GM12878 (cell line): ENCODE measurements around the gene DEPDC7. TPM values are rescaled to one million over a fixed set of nuclear protein-coding genes. Genes with fewer than 3 reads are reported as not detected.

Experiments used
- ASH2L ChIP-seq: fragments of 300-600, 200-600 bp; sonication (generic); IDR thresholded peaks from 2 replicates; pipeline ENCODE4 v1.6.1; 2017; ENCODE audit warnings: low read depth, mild to moderate bottlenecking, borderline replicate concordance
- BCL11A ChIP-seq: IDR thresholded peaks from 2 replicates; pipeline ENCODE4 v1.6.1; 2011; ENCODE audit warnings: low read depth, low read length
- BMI1 ChIP-seq: fragments of 450-650 bp; IDR thresholded peaks from 2 replicates; pipeline ENCODE4 v1.6.1; 2016; ENCODE audit warnings: mild to moderate bottlenecking, moderate library complexity, borderline replicate concordance
- CEBPZ ChIP-seq: fragments of 150-350 bp; IDR thresholded peaks from 2 replicates; pipeline ENCODE4 v1.6.1; 2016; ENCODE audit warnings: low read depth, low read length
- CREB1 ChIP-seq: IDR thresholded peaks from 2 replicates; pipeline ENCODE4 v1.6.1; 2012; ENCODE audit warnings: low read depth, mild to moderate bottlenecking, inconsistent platforms
- IKZF1 ChIP-seq: fragments of 450-650 bp; conservative IDR thresholded peaks from 2 replicates; pipeline ENCODE4 v1.6.1; 2017; ENCODE audit warnings: antibody characterized with exemption, mild to moderate bottlenecking
- IKZF2 ChIP-seq, 2 experiments: fragments of 450-650 bp; IDR thresholded peaks; 2 replicates each; pipeline ENCODE4 v1.6.1; 2017; ENCODE audit warnings: mild to moderate bottlenecking in 2 of 2, moderate library complexity in 2 of 2
- IRF4 ChIP-seq: IDR thresholded peaks from 2 replicates; pipeline ENCODE4 v1.6.1; 2011; ENCODE audit warnings: low read depth, low read length
- JUNB ChIP-seq: IDR thresholded peaks from 2 replicates; pipeline ENCODE4 v1.6.1; 2016; ENCODE audit warnings: antibody characterized with exemption, mild to moderate bottlenecking
- LARP7 ChIP-seq: fragments of 450-650 bp; IDR thresholded peaks from 2 replicates; pipeline ENCODE4 v1.6.1; 2017; ENCODE audit warnings: mild to moderate bottlenecking
- MEF2B ChIP-seq: fragments of 450-650 bp; IDR thresholded peaks from 2 replicates; pipeline ENCODE4 v1.6.1; 2018; ENCODE audit warnings: mild to moderate bottlenecking, moderate library complexity; ENCODE audit not compliant: partially characterized antibody, poor library complexity, severe bottlenecking
- MTA3 ChIP-seq: IDR thresholded peaks from 2 replicates; pipeline ENCODE4 v1.6.1; 2012; ENCODE audit warnings: low read length, inconsistent platforms, borderline replicate concordance
- MYC ChIP-seq: IDR thresholded peaks from 2 replicates; pipeline ENCODE4 v1.6.1; 2011; ENCODE audit warnings: mild to moderate bottlenecking, low read length, moderate library complexity, inconsistent platforms; ENCODE audit not compliant: insufficient read depth, insufficient replicate concordance, insufficient read length, severe bottlenecking
- NFYA ChIP-seq: IDR thresholded peaks from 2 replicates; pipeline ENCODE4 v1.6.1; 2011; ENCODE audit warnings: low read depth, mild to moderate bottlenecking, low read length, improper control_type of control experiment, borderline replicate concordance
- PAX5 ChIP-seq: IDR thresholded peaks from 2 replicates; pipeline ENCODE4 v1.6.1; 2011; ENCODE audit warnings: low read depth, low read length, borderline replicate concordance
- POLR2AphosphoS2 ChIP-seq: IDR thresholded peaks from 2 replicates; pipeline ENCODE4 v1.6.1; 2011; ENCODE audit warnings: low read depth, mild to moderate bottlenecking, low read length, improper control_type of control experiment, moderate library complexity
- RELA ChIP-seq: fragments of 450-650 bp; IDR thresholded peaks from 2 replicates; pipeline ENCODE4 v1.8.0; 2014; ENCODE audit warnings: borderline replicate concordance; ENCODE audit not compliant: partially characterized antibody
- SIX5 ChIP-seq: IDR thresholded peaks from 2 replicates; pipeline ENCODE4 v1.6.1; 2011; ENCODE audit warnings: mild to moderate bottlenecking, low read depth, low read length, moderate library complexity; ENCODE audit not compliant: severe bottlenecking
- SMARCA5 ChIP-seq: fragments of 450-650 bp; IDR thresholded peaks from 2 replicates; pipeline ENCODE4 v1.6.1; 2017; ENCODE audit warnings: mild to moderate bottlenecking
- SMC3 ChIP-seq: IDR thresholded peaks from 2 replicates; pipeline ENCODE4 v1.6.1; 2011; ENCODE audit warnings: low read length, improper control_type of control experiment, borderline replicate concordance
- SP1 ChIP-seq: IDR thresholded peaks from one replicate; pipeline ENCODE4 v1.6.1; 2011; ENCODE audit warnings: low read depth, low read length
- STAT1 ChIP-seq: fragments of 450-650 bp; conservative IDR thresholded peaks from 2 replicates; pipeline ENCODE4 v1.6.1; 2014; ENCODE audit warnings: antibody characterized with exemption, mild to moderate bottlenecking
- STAT3 ChIP-seq: IDR thresholded peaks from 2 replicates; pipeline ENCODE4 v1.6.1; 2011; ENCODE audit warnings: low read depth, low read length, improper control_type of control experiment
- SUPT20H ChIP-seq: IDR thresholded peaks from 2 replicates; pipeline ENCODE4 v1.6.1; 2011; ENCODE audit warnings: low read depth, mild to moderate bottlenecking, low read length, moderate library complexity, borderline replicate concordance; ENCODE audit not compliant: control insufficient read depth
- TBL1XR1 ChIP-seq: IDR thresholded peaks from 2 replicates; pipeline ENCODE4 v1.6.1; 2012; ENCODE audit warnings: low read depth, low read length, improper control_type of control experiment
- TCF3 ChIP-seq: IDR thresholded peaks from 2 replicates; pipeline ENCODE4 v1.6.1; 2012; ENCODE audit warnings: low read depth, mild to moderate bottlenecking, low read length, borderline replicate concordance; ENCODE audit not compliant: insufficient read depth
- YBX1 ChIP-seq: fragments of 450-650 bp; IDR thresholded peaks from 2 replicates; pipeline ENCODE4 v1.6.1; 2016; ENCODE audit warnings: antibody characterized with exemption
- ZBED1 ChIP-seq: IDR thresholded peaks from 2 replicates; pipeline ENCODE4 v1.6.1; 2016; ENCODE audit warnings: borderline replicate concordance
- ZNF384 ChIP-seq: IDR thresholded peaks from 2 replicates; pipeline ENCODE4 v1.6.1; 2012; ENCODE audit warnings: low read depth, mild to moderate bottlenecking, low read length, improper control_type of control experiment, borderline replicate concordance
- polyA plus RNA-seq, 11 experiments: library from polyadenylated mRNA; depleted of rRNA in 4 of 11; unstranded in 6 of 11; stranded (reverse) in 5 of 11; fragments of >200 nt; fragmentation: Nextera tagmentation in 4 of 11; fragmentation: Illumina TruSeq in 1 of 11; extraction: Ambion mirVana in 4 of 11; extraction: Trizol in 1 of 11; gene quantifications; 1 replicate in 1 of 11; 2 replicates in 10 of 11; pipeline versions ENCODE4 v1.2.1 to v1.2.3, GENCODE V29; 2011 to 2016; ENCODE audit warnings: inconsistent platforms in 2 of 11, missing spikeins in 2 of 11, low read depth in 1 of 11
- total RNA-seq, 4 experiments: library from RNA; depleted of rRNA in 3 of 4; stranded (reverse); fragments of >200 nt in 3 of 4; fragmentation: Illumina TruSeq in 1 of 4; extraction: Trizol in 1 of 4; gene quantifications; 2 replicates each; pipeline versions ENCODE4 v1.2.1 to v1.2.3, GENCODE V29; 2013 to 2021
- TF ChIP-seq, protein P1 (sequence below): fragments of 450-650 bp; IDR thresholded peaks from 2 replicates; pipeline ENCODE4 v1.6.1; 2017; ENCODE audit warnings: mild to moderate bottlenecking

DEPDC7 gene
- total and polyA plus RNA-seq, 10 of the 15 experiments (the other 5 are each of a cell fraction or from before 2014, with no cell fraction given) = 0.06 to 1.1 (median 0.49) TPM

GRCh38 chr11:33063326-33063881 is 47.7 kb downstream of the DEPDC7 start (continued):
- no peak for TF ChIP-seq CEBPZ
- TF ChIP-seq NFYA = no peak
- no peak for TF ChIP-seq YBX1
- TF ChIP-seq RELA = no peak
- TF ChIP-seq ZBED1 = peak; percentile 86
- no peak for TF ChIP-seq POLR2AphosphoS2
- TF ChIP-seq TBL1XR1 = no peak; the same call in 1 of the 2 replicates
- peak; percentile 68 for TF ChIP-seq MTA3
- no peak for TF ChIP-seq MEF2B
- no peak for TF ChIP-seq MYC
- TF ChIP-seq STAT3 = 0 out of 2 replicates have a peak, but pooled peaks have one; percentile 82
- TF ChIP-seq JUNB = peak; percentile 94
- TF ChIP-seq SMARCA5 = no peak
- no peak for TF ChIP-seq LARP7
- no peak for TF ChIP-seq TCF3
- TF ChIP-seq BMI1 = peak; percentile 56; the same call in 1 of the 2 replicates
- peak; percentile 93 for TF ChIP-seq IKZF1
- TF ChIP-seq IRF4 = peak; percentile 85
- no peak for TF ChIP-seq STAT1
- no peak for TF ChIP-seq SP1
- TF ChIP-seq SMC3 = no peak
- peak; percentile 59 for TF ChIP-seq BCL11A
- peak; percentile 50; the same call in 1 of the 2 replicates for TF ChIP-seq ZNF384
- peak; percentile 95; a peak in 3 of 4 replicates for TF ChIP-seq IKZF2 (IDR thresholded peaks at IDR 0.05)
- TF ChIP-seq SUPT20H = no peak
- no peak for TF ChIP-seq ASH2L
- no peak for TF ChIP-seq CREB1
- TF ChIP-seq, protein P1, sequence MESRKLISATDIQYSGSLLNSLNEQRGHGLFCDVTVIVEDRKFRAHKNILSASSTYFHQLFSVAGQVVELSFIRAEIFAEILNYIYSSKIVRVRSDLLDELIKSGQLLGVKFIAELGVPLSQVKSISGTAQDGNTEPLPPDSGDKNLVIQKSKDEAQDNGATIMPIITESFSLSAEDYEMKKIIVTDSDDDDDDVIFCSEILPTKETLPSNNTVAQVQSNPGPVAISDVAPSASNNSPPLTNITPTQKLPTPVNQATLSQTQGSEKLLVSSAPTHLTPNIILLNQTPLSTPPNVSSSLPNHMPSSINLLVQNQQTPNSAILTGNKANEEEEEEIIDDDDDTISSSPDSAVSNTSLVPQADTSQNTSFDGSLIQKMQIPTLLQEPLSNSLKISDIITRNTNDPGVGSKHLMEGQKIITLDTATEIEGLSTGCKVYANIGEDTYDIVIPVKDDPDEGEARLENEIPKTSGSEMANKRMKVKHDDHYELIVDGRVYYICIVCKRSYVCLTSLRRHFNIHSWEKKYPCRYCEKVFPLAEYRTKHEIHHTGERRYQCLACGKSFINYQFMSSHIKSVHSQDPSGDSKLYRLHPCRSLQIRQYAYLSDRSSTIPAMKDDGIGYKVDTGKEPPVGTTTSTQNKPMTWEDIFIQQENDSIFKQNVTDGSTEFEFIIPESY = no peak
- TF ChIP-seq PAX5 = peak; percentile 58; the same call in 1 of the 2 replicates
- no peak for TF ChIP-seq SIX5
